ENCODE measurements around the gene SMPD3.

- no peak for TF ChIP-seq POLR2A (IDR thresholded peaks at IDR 0.05; ENCODE audit: low read depth, low read length)
- TF ChIP-seq MAX (IDR thresholded peaks at IDR 0.05; ENCODE audit: insufficient read depth, insufficient read length): no peak
- no peak for TF ChIP-seq FOS (IDR thresholded peaks at IDR 0.05; ENCODE audit: borderline replicate concordance, insufficient read depth, low read length)
- TF ChIP-seq CTCF (IDR thresholded peaks at IDR 0.05; ENCODE audit: extremely low read depth in 1 of 2, insufficient read depth in 1 of 2, low read depth in 1 of 2, low read length in 2 of 2): no peak
- no peak for TF ChIP-seq POLR2AphosphoS5 (IDR thresholded peaks at IDR 0.05; ENCODE audit: insufficient read depth, low read depth, low read length)
These were observed 45.6 kb downstream of the SMPD3 start for GRCh38 chr16:68402748-68403040.

Measured in endothelial cell of umbilical vein (primary cell).